PFSK-1 (cell line): ENCODE data around the gene USF1.

Source experiments
- POLR2AphosphoS5 ChIP-seq: IDR thresholded peaks from 2 replicates; pipeline ENCODE4 v1.6.1; 2012; ENCODE audit warnings: low read depth, mild to moderate bottlenecking, control low read depth, low read length, moderate library complexity
- SIN3A ChIP-seq: IDR thresholded peaks from 2 replicates; pipeline ENCODE4 v1.6.1; 2012; ENCODE audit warnings: mild to moderate bottlenecking, low read length, moderate library complexity, borderline replicate concordance; ENCODE audit not compliant: insufficient read depth
- TAF1 ChIP-seq: IDR thresholded peaks from 2 replicates; pipeline ENCODE4 v1.6.1; 2012; ENCODE audit warnings: low read length, control low read depth, borderline replicate concordance; ENCODE audit not compliant: insufficient read depth
- TF ChIP-seq, protein P1 (sequence below), 2 experiments: IDR thresholded peaks; 2 replicates each; pipeline versions ENCODE4 v1.6.1 to v1.8.0; 2011 to 2012; ENCODE audit warnings: low read depth in 2 of 2, low read length in 2 of 2, control low read depth in 1 of 2, inconsistent platforms in 1 of 2, mild to moderate bottlenecking in 1 of 2, moderate library complexity in 1 of 2; ENCODE audit not compliant: insufficient read depth in 1 of 2

DNA sequence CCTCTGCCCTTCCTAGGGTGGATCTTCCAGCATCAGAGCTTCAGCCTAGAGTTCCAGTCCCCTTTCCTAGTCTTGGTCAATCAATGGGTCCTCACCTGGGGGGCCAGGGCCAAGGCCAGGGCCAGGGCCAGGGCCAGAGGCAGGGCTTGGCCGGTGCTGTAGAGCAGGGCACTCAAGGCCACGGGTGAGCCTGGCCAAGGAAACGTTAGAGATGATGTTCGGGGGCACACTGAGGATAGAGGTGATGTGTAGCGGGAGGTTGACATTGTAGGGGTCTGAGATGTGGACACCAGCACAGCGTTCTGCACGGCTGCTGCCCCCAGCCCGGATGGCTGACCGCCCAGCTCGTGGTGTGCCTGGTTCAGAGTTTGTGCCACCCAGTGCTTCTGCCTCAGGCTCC, 5.4 kb upstream of the USF1 start:
- TF ChIP-seq POLR2AphosphoS5 (no peak), TAF1 (no peak), SIN3A (no peak)
- TF ChIP-seq, protein P1, sequence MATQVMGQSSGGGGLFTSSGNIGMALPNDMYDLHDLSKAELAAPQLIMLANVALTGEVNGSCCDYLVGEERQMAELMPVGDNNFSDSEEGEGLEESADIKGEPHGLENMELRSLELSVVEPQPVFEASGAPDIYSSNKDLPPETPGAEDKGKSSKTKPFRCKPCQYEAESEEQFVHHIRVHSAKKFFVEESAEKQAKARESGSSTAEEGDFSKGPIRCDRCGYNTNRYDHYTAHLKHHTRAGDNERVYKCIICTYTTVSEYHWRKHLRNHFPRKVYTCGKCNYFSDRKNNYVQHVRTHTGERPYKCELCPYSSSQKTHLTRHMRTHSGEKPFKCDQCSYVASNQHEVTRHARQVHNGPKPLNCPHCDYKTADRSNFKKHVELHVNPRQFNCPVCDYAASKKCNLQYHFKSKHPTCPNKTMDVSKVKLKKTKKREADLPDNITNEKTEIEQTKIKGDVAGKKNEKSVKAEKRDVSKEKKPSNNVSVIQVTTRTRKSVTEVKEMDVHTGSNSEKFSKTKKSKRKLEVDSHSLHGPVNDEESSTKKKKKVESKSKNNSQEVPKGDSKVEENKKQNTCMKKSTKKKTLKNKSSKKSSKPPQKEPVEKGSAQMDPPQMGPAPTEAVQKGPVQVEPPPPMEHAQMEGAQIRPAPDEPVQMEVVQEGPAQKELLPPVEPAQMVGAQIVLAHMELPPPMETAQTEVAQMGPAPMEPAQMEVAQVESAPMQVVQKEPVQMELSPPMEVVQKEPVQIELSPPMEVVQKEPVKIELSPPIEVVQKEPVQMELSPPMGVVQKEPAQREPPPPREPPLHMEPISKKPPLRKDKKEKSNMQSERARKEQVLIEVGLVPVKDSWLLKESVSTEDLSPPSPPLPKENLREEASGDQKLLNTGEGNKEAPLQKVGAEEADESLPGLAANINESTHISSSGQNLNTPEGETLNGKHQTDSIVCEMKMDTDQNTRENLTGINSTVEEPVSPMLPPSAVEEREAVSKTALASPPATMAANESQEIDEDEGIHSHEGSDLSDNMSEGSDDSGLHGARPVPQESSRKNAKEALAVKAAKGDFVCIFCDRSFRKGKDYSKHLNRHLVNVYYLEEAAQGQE (IDR thresholded peaks at IDR 0.05; ENCODE audit: insufficient read depth in 1 of 2, low read depth in 2 of 2, low read length in 2 of 2) = no peak
